ENCODE measurements around the gene CD63. TPM values are rescaled to one million over a fixed set of nuclear protein-coding genes. Genes with fewer than 3 reads are reported as not detected.
A peak's percentile ranks its signal among the peaks of the same experiment; 100 is the strongest.

Gene CD63
- total and polyA plus RNA-seq, 2 of the 4 experiments (the other 2 are of a cell fraction), result 995 to 1,398 TPM

DNA sequence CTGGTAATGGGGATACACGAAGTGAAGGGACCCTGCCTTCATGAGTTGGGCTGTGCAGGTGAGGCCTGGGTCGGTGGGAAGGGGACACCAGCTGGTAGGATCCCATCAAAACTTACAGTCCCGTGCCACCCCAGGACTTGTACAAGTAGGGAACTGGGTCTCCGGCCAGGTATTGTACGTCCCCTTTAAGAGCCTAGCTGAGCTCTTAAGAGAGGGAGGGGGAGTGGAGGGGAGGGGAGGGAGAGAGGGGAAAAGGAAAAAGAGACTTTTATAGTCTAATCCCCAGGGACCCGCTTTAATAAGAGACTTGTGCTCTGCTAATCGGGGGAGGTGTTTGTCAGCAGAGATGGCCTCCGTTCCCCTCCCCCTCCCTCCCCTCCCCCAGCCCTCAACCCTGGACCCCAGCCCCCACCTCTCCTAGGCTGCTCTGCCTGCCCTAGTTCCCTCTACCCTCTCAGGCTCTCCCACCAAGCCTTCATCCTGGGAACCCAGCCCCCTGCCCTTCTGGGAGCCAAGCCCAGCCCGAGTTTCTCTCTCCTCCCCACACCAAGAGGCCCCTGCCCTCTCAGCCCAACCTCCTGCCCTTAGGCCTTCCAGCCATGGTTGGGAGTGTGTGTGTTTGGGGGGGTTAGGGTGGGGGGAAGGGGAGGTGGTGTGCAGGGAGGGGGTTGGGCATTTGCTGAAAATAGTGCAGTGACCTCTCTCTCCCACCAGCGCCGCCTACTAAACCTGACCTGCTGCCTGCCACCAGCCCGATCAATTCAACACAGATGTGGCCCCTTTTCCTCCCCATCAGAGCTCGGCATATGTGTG is 16.8 kb upstream of the CD63 start:
- ChIA-PET POLR2A (ENCODE audit: unreplicated experiment) (no interaction called here), CTCF (interaction anchor here (1.8 kb wide), 1 partner anchor 184 kb away, joined by 5 read pairs; no protein-coding TSS in a partner anchor)
- H3K56ac ChIP-seq (ENCODE audit: extremely low read depth, insufficient read depth, low read length), result no peak overlapping the region
- H2BK120ac ChIP-seq (ENCODE audit: low read depth, low read length), result no peak overlapping the region
- H2BK5ac ChIP-seq (ENCODE audit: low read depth, low read length, poor library complexity, severe bottlenecking), result no peak overlapping the region
- H2AK9ac ChIP-seq (replicated peaks; ENCODE audit: low read depth, low read length, poor library complexity), result peak overlapping the region; percentile 3
- H2BK20ac ChIP-seq (ENCODE audit: low read depth, low read length), result no peak overlapping the region
- dilution Hi-C loops (cut with HindIII; ENCODE audit: low sequenced_read_pairs, unreplicated experiment), result no loop called here
- intact Hi-C loops (cut with micrococcal nuclease), result no loop called here
- H3K27ac ChIP-seq (ENCODE audit: insufficient read depth, low read length), result no peak overlapping the region
- H3K9me3 ChIP-seq (ENCODE audit: control insufficient read depth, insufficient read depth, low read length), result no peaks in the 10 kb centered on the region
- peaks cover 11% of the 10 kb centered on the region for H3K36me3 ChIP-seq (ENCODE audit: control insufficient read depth, insufficient read depth, low read length)
- no peak overlapping the region for H4K91ac ChIP-seq (ENCODE audit: insufficient read depth, low read depth, low read length)
- in situ Hi-C loops (cut with MboI; ENCODE audit: low sequenced_read_pairs), result no loop called here
- H4K20me1 ChIP-seq (ENCODE audit: insufficient read depth, low read length), result peaks cover 7% of the 10 kb centered on the region
- H3K18ac ChIP-seq (ENCODE audit: low read depth, low read length), result no peak overlapping the region
- peaks cover 15% of the 10 kb centered on the region for H3K4me1 ChIP-seq (ENCODE audit: control insufficient read depth, insufficient read depth, low read length)
- H3K4me3 ChIP-seq (ENCODE audit: insufficient read depth, low read depth, low read length), result peak overlapping the region; percentile 18; the same call in 1 of the 2 replicates
- H3K27me3 ChIP-seq (ENCODE audit: control insufficient read depth, insufficient read depth, low read length), result no peaks in the 10 kb centered on the region
- no peak overlapping the region for H2BK15ac ChIP-seq (ENCODE audit: low read depth, low read length)
- H3K14ac ChIP-seq (replicated peaks; ENCODE audit: low read depth, low read length), result no peak overlapping the region
- no peak overlapping the region for H3K4ac ChIP-seq (ENCODE audit: low read depth, low read length)
- no peak overlapping the region for H4K8ac ChIP-seq (ENCODE audit: low read depth in 2 of 2, low read length in 2 of 2)
- WGBS, 2 experiments (ENCODE audit: extremely low coverage in 2 of 2, insufficient read length in 1 of 2), result 32% methylated on average over 4 of the region's 13 CpGs; no CpG with 5 or more reads in 1 of the 2 experiments
- DNase-seq (no peak), ATAC-seq (ENCODE audit: low read depth) (no peak)
- TF ChIP-seq, protein P1, sequence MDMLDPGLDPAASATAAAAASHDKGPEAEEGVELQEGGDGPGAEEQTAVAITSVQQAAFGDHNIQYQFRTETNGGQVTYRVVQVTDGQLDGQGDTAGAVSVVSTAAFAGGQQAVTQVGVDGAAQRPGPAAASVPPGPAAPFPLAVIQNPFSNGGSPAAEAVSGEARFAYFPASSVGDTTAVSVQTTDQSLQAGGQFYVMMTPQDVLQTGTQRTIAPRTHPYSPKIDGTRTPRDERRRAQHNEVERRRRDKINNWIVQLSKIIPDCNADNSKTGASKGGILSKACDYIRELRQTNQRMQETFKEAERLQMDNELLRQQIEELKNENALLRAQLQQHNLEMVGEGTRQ (IDR thresholded peaks at IDR 0.05; ENCODE audit: low read depth, low read length), result no peak
- TF ChIP-seq CHD1 (IDR thresholded peaks at IDR 0.05; ENCODE audit: low read depth, low read length) (no peak), CEBPB (IDR thresholded peaks at IDR 0.05; ENCODE audit: low read depth, low read length) (no peak), POLR2A (IDR thresholded peaks at IDR 0.05; ENCODE audit: low read depth, low read length) (no peak), MXI1 (IDR thresholded peaks at IDR 0.05; ENCODE audit: borderline replicate concordance, low read depth, low read length) (no peak), RAD21 (IDR thresholded peaks at IDR 0.05; ENCODE audit: low read length) (no peak), SMC3 (IDR thresholded peaks at IDR 0.05; ENCODE audit: low read depth, low read length) (no peak), ELK1 (IDR thresholded peaks at IDR 0.05; ENCODE audit: borderline replicate concordance, low read depth, low read length) (no peak), NFE2L2 (IDR thresholded peaks at IDR 0.05; ENCODE audit: low read depth, low read length) (no peak)
- TF ChIP-seq, protein P2, sequence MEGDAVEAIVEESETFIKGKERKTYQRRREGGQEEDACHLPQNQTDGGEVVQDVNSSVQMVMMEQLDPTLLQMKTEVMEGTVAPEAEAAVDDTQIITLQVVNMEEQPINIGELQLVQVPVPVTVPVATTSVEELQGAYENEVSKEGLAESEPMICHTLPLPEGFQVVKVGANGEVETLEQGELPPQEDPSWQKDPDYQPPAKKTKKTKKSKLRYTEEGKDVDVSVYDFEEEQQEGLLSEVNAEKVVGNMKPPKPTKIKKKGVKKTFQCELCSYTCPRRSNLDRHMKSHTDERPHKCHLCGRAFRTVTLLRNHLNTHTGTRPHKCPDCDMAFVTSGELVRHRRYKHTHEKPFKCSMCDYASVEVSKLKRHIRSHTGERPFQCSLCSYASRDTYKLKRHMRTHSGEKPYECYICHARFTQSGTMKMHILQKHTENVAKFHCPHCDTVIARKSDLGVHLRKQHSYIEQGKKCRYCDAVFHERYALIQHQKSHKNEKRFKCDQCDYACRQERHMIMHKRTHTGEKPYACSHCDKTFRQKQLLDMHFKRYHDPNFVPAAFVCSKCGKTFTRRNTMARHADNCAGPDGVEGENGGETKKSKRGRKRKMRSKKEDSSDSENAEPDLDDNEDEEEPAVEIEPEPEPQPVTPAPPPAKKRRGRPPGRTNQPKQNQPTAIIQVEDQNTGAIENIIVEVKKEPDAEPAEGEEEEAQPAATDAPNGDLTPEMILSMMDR (conservative IDR thresholded peaks at IDR 0.05; ENCODE audit: low read depth, low read length), result no peak
- H3K4me2 ChIP-seq (ENCODE audit: low read depth, low read length), result peak overlapping the region; percentile 99
- peaks cover 2 to 30% of the 10 kb centered on the region in 2 experiments; a peak in 2 of 4 replicates for H3K79me1 ChIP-seq (ENCODE audit: low read depth in 1 of 2, low read length in 2 of 2)
- H3K9me1 ChIP-seq (ENCODE audit: insufficient read depth, low read length), result peaks cover 9% of the 10 kb centered on the region; the same call in 1 of the 2 replicates
- no peak overlapping the region; the same call in 1 of the 2 replicates for H4K5ac ChIP-seq (ENCODE audit: low read depth, low read length)
- H2AFZ ChIP-seq (replicated peaks; ENCODE audit: low read length, poor library complexity), result no peak overlapping the region
- BruUV-seq (replicated peaks), result no TSS peak
- peak overlapping the region; percentile 49; the same call in 1 of the 2 replicates for H3K23ac ChIP-seq (ENCODE audit: low read depth, low read length)
- peak overlapping the region; percentile 63; the same call in 1 of the 2 replicates for H2AK5ac ChIP-seq (ENCODE audit: low read depth, low read length)
- H3K9ac ChIP-seq (ENCODE audit: low read depth, low read length), result peak overlapping the region; percentile 27; the same call in 1 of the 2 replicates
